Endothelial cell of umbilical vein (primary cell): Measurements from ENCODE around the gene LYPD4. TPM values are rescaled to one million over a fixed set of nuclear protein-coding genes. Genes with fewer than 3 reads are reported as not detected.

Source experiments
- microRNA-seq: library from miRNA; unstranded; fragments of <30 nt; microRNA quantifications from one replicate; pipeline ENCODE4 v1.2.0, GENCODE V29; 2021; ENCODE audit warnings: borderline number of aligned reads, borderline replicate concordance
- polyA plus RNA-seq, 4 experiments: library from polyadenylated mRNA; depleted of rRNA in 3 of 4; stranded (reverse) in 3 of 4; unstranded in 1 of 4; fragments of >200 nt; gene quantifications; 2 replicates each; pipeline versions ENCODE4 v1.2.1 to v1.2.3, GENCODE V29; 2011 to 2012; ENCODE audit warnings: missing spikeins in 1 of 4
- small RNA-seq: library from RNA; depleted of rRNA; stranded (forward); fragments of <200 nt; gene quantifications from one replicate; pipeline ENCODE3, GENCODE V24; 2012; ENCODE audit warnings: low replicate concordance, low read depth; ENCODE audit not compliant: insufficient read depth, insufficient read length
- total RNA-seq: library from RNA; stranded (reverse); gene quantifications from 2 replicates; pipeline ENCODE4 v1.2.3, GENCODE V29; 2021

The LYPD4 gene
- total and polyA plus RNA-seq, 2 donors (not counting 3 experiments of a cell fraction or from before 2014, with no cell fraction given) = not detected

Small RNAs within 50 kb of the gene (microRNA-seq; reads per million reads assigned to microRNA genes)
- not detected for gene MIR6797

Small RNAs within 50 kb of the gene (small RNA-seq; reads per million reads assigned to genes)
- not detected for gene MIR6797

Other genes with a start within 250 kb of the LYPD4 start
- gene CEACAM4, start 217.6 kb downstream of the LYPD4 start, total RNA-seq = not detected in 2 replicates
- not detected in 2 replicates for gene CEACAM4, start 217.6 kb downstream of the LYPD4 start, polyA plus RNA-seq
- not detected in 2 replicates for gene CEACAM7, start 156.4 kb downstream of the LYPD4 start, total RNA-seq
- gene CEACAM7, start 156.4 kb downstream of the LYPD4 start, polyA plus RNA-seq = 0.03 TPM in 1 of 2 replicates, not detected in the other
- not detected in 2 replicates for gene CEACAM5, start 136.1 kb downstream of the LYPD4 start, total RNA-seq
- not detected in 2 replicates for gene CEACAM5, start 136.1 kb downstream of the LYPD4 start, polyA plus RNA-seq
- not detected in 2 replicates for gene CEACAM6, start 89.2 kb downstream of the LYPD4 start, total RNA-seq
- gene CEACAM6, start 89.2 kb downstream of the LYPD4 start, polyA plus RNA-seq = not detected in 2 replicates
- gene CEACAM3, start 48.1 kb downstream of the LYPD4 start, total RNA-seq = not detected in 2 replicates
- gene CEACAM3, start 48.1 kb downstream of the LYPD4 start, polyA plus RNA-seq = not detected in 2 replicates
- gene DMRTC2, start 359 bp upstream of the LYPD4 start, total RNA-seq = not detected in 2 replicates
- gene DMRTC2, start 359 bp upstream of the LYPD4 start, polyA plus RNA-seq = not detected in 2 replicates
- gene RPS19, start 15.6 kb upstream of the LYPD4 start, total RNA-seq = 2,195 and 2,234 TPM in 2 replicates
- 4,353 and 5,883 TPM in 2 replicates for gene RPS19, start 15.6 kb upstream of the LYPD4 start, polyA plus RNA-seq
- gene CD79A, start 32.6 kb upstream of the LYPD4 start, total RNA-seq = 0.35 TPM in 1 of 2 replicates, not detected in the other
- 0.32 TPM in 2 replicates for gene CD79A, start 32.6 kb upstream of the LYPD4 start, polyA plus RNA-seq
- gene ARHGEF1, start 38.5 kb upstream of the LYPD4 start, total RNA-seq = 119 and 123 TPM in 2 replicates
- 60.6 and 65.4 TPM in 2 replicates for gene ARHGEF1, start 38.5 kb upstream of the LYPD4 start, polyA plus RNA-seq
- not detected in 2 replicates for gene ERFL, start 83.8 kb upstream of the LYPD4 start, total RNA-seq
- not detected in 2 replicates for gene ERFL, start 83.8 kb upstream of the LYPD4 start, polyA plus RNA-seq
- 178 and 181 TPM in 2 replicates for gene RABAC1, start 114.6 kb upstream of the LYPD4 start, total RNA-seq
- gene RABAC1, start 114.6 kb upstream of the LYPD4 start, polyA plus RNA-seq = 591 and 769 TPM in 2 replicates
- 0.40 TPM in 1 of 2 replicates, not detected in the other for gene ATP1A3, start 149.5 kb upstream of the LYPD4 start, total RNA-seq
- 0.03 TPM in 1 of 2 replicates, not detected in the other for gene ATP1A3, start 149.5 kb upstream of the LYPD4 start, polyA plus RNA-seq
- gene GRIK5, start 225.5 kb upstream of the LYPD4 start, total RNA-seq = 0.53 and 2.2 TPM in 2 replicates
- gene GRIK5, start 225.5 kb upstream of the LYPD4 start, polyA plus RNA-seq = 0.80 and 1.0 TPM in 2 replicates
- gene ZNF574, start 231.5 kb upstream of the LYPD4 start, total RNA-seq = 14.0 and 15.3 TPM in 2 replicates
- gene ZNF574, start 231.5 kb upstream of the LYPD4 start, polyA plus RNA-seq = 13.6 and 20.3 TPM in 2 replicates